Type B pancreatic cell (in vitro differentiated cells): ENCODE measurements around the gene PDZD4. TPM values are rescaled to one million over a fixed set of nuclear protein-coding genes. Genes with fewer than 3 reads are reported as not detected.

Experiments used
- DNase-seq: peaks from one replicate; pipeline ENCODE4 v3.0.0; 2021; ENCODE audit warnings: mixed read lengths; ENCODE audit not compliant: unreplicated experiment; ENCODE audit errors: extremely low spot score
- H3K27ac Mint-ChIP-seq: 2 replicates; pipeline ENCODE4 v1.8.0; 2021; ENCODE audit warnings: mild to moderate bottlenecking, mixed read lengths
- H3K27me3 Mint-ChIP-seq: 2 replicates; pipeline ENCODE4 v1.8.0; 2021; ENCODE audit warnings: mixed read lengths
- H3K36me3 Mint-ChIP-seq: 2 replicates; pipeline ENCODE4 v1.8.0; 2021; ENCODE audit warnings: mixed read lengths
- H3K4me1 Mint-ChIP-seq: one replicate; pipeline ENCODE4 v1.8.0; 2021; ENCODE audit warnings: mixed read lengths; ENCODE audit not compliant: unreplicated experiment
- H3K4me3 Mint-ChIP-seq: 2 replicates; pipeline ENCODE4 v1.8.0; 2021; ENCODE audit warnings: mild to moderate bottlenecking, mixed read lengths
- H3K9me3 Mint-ChIP-seq: 2 replicates; pipeline ENCODE4 v1.8.0; 2021; ENCODE audit warnings: mixed read lengths
- total RNA-seq: library from RNA; stranded (reverse); gene quantifications from 2 replicates; pipeline ENCODE4 v1.2.1, GENCODE V29; 2021; ENCODE audit warnings: low replicate concordance
- TF ChIP-seq, protein P1 (sequence below): fragments of 200-600 bp; sonication (generic); conservative IDR thresholded peaks from 2 replicates; pipeline ENCODE4 v1.5.0; 2021; ENCODE audit warnings: antibody characterized with exemption, mild to moderate bottlenecking

PDZD4 gene
- total RNA-seq, 1 donor from 2014 or later: 23.9 TPM

DNA sequence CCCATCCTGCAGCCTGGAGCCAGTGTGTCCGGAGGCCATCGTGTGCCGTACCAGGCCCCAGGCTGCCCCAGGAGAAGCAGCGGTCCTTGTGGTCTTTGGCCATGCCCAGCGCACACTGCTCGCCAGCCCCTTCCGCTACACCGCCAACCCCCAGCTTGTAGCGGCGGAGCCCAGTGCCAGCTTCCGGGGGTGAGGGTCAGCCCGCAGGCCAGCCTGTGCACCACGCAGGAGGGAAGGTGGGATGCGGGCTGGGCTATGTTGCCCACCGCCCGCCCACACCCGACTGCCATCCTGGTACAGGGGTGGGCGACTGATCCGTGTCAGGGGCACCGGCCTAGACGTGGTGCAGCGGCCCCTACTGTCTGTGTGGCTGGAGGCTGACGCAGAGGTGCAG, 57.1 kb downstream of the PDZD4 start:
- TF ChIP-seq, protein P1, sequence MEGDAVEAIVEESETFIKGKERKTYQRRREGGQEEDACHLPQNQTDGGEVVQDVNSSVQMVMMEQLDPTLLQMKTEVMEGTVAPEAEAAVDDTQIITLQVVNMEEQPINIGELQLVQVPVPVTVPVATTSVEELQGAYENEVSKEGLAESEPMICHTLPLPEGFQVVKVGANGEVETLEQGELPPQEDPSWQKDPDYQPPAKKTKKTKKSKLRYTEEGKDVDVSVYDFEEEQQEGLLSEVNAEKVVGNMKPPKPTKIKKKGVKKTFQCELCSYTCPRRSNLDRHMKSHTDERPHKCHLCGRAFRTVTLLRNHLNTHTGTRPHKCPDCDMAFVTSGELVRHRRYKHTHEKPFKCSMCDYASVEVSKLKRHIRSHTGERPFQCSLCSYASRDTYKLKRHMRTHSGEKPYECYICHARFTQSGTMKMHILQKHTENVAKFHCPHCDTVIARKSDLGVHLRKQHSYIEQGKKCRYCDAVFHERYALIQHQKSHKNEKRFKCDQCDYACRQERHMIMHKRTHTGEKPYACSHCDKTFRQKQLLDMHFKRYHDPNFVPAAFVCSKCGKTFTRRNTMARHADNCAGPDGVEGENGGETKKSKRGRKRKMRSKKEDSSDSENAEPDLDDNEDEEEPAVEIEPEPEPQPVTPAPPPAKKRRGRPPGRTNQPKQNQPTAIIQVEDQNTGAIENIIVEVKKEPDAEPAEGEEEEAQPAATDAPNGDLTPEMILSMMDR: no peak
- Mint-ChIP-seq H3K4me3 (no peak overlapping the region), H3K27me3 (no peaks in the 10 kb centered on the region), H3K9me3 (no peaks in the 10 kb centered on the region), H3K4me1 (no peaks in the 10 kb centered on the region), H3K27ac (no peak overlapping the region), H3K36me3 (no peaks in the 10 kb centered on the region)
- DNase-seq: no peak

DNA sequence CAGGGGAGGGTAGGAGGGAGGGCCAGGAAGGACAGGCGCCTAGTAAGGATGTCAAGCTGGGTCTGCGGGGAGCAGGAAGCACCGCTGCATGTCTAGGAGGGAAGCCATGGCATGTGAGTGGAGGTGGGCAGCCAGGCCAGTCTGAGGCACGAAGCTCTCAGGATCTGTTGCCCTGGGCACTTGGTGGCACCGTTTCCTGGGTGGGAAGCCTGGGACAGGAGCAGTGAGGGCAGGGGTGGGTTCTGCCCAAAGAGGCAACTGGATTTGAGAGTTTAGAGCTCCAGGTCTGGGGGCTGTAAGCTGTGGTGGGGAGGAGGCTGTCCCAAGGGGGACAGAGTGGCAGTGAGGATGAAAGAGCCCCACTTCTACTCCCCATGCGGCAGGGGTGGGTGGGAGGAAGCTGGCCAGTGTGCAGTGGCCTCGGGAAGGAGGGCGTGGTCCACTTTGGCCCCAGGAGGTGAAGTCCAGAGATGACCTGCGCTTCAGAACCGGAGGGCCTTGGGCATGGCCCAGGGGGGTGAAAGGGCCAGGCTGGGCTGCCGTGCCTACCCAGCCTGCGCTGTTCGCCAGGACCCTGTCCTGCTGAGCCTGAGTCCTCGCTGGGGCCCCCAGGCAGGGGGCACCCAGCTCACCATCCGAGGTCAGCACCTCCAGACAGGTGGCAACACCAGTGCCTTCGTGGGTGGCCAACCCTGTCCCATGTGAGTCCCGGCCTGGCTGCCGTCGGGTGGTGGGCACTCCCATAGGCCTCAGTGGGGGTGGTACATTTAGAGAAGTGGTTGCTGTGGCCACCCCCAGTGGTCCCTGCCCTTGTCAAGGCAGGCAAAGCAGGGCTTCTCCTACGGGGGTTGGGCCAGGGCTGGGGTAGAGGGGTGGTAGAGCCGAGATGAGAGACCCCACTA, 57.8 kb downstream of the PDZD4 start:
- TF ChIP-seq, protein P1: no peak
- no peak for DNase-seq
- no peak overlapping the region for H3K4me3 Mint-ChIP-seq
- H3K27ac Mint-ChIP-seq: no peak overlapping the region
- H3K27me3 Mint-ChIP-seq: no peaks in the 10 kb centered on the region
- H3K4me1 Mint-ChIP-seq: no peaks in the 10 kb centered on the region
- H3K9me3 Mint-ChIP-seq: no peaks in the 10 kb centered on the region
- H3K36me3 Mint-ChIP-seq: no peaks in the 10 kb centered on the region

DNA sequence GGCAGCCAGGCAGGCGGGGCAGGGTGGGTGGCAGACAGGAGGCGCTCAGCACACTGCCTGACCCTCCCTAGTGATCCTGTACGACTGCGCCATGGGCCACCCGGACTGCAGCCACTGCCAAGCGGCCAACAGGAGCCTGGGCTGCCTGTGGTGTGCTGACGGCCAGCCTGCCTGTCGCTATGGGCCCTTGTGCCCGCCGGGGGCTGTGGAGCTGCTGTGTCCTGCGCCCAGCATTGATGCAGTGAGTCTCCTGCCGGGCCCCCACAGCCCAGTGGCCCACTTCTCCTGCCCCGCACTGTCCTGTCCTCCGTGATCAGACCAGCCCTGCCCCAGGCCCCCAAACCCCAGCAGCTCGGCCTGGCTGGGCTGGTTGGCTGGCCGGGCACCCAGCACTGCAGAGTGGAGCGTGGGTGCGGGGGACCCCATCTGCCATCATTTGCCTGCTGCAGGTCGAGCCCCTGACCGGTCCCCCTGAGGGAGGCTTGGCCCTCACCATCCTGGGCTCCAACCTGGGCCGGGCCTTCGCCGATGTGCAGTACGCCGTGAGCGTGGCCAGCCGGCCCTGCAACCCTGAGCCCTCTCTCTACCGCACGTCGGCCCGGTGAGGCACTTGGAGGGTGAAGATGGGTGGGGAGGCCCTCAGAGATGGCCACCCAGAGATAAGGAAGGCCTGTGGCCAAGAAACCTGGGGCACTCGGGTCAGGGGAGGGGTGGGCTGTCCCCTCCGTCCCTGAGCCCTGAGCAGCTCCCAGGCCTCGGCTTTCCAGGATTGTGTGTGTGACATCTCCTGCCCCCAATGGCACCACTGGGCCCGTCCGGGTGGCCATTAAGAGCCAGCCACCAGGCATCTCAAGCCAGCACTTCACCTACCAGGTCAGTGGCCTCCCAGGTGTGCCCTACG, 58.7 kb downstream of the PDZD4 start:
- H3K27ac Mint-ChIP-seq: no peak overlapping the region
- no peaks in the 10 kb centered on the region for H3K9me3 Mint-ChIP-seq
- no peaks in the 10 kb centered on the region for H3K4me1 Mint-ChIP-seq
- TF ChIP-seq, protein P1: no peak
- no peaks in the 10 kb centered on the region for H3K36me3 Mint-ChIP-seq
- H3K4me3 Mint-ChIP-seq: no peak overlapping the region
- no peaks in the 10 kb centered on the region for H3K27me3 Mint-ChIP-seq
- no peak for DNase-seq

DNA sequence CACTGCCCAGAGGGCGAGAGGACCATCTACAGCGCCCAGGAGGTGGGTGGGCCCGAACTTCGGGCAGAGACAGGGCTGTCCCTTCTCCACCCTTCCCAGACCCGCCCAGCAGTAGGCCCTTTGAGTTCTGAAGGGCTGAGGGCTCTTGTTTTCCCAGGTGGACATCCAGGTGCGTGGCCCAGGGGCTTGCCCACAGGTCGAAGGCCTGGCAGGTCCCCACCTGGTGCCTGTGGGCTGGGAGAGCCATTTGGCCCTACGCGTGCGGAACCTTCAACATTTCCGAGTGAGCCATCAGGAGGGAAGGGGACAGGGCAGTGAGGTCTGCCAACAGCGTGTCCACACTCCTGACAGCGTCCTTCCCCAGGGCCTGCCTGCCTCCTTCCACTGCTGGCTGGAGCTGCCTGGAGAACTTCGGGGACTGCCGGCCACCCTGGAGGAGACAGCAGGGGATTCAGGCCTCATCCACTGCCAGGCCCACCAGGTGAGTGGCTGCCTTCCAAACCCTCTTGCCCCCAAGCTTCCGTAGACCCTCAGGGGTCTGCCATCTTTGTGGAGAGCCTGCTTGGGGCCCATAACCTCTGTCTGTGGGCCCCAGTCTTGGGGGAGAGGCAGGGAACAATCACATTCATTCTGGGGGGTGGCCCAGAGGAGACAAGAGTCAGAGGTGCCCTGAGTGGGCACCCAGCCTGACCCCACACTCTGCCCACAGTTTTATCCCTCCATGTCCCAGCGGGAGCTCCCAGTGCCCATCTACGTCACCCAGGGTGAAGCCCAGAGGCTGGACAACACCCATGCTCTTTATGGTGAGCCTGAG, 59.5 kb downstream of the PDZD4 start:
- H3K27ac Mint-ChIP-seq: no peak overlapping the region
- TF ChIP-seq, protein P1: no peak
- no peak for DNase-seq
- no peaks in the 10 kb centered on the region for H3K36me3 Mint-ChIP-seq
- H3K4me3 Mint-ChIP-seq: no peak overlapping the region
- H3K9me3 Mint-ChIP-seq: no peaks in the 10 kb centered on the region
- H3K4me1 Mint-ChIP-seq: no peaks in the 10 kb centered on the region
- no peaks in the 10 kb centered on the region for H3K27me3 Mint-ChIP-seq
